Sigmoid colon (tissue), 7 donors: ENCODE measurements around the gene RING1. TPM values are rescaled to one million over a fixed set of nuclear protein-coding genes. Genes with fewer than 3 reads are reported as not detected.

Source experiments
- DNase-seq: peaks from one replicate; pipeline ENCODE4 v3.0.0-alpha.2; 2019
- H3K27ac ChIP-seq, 4 donors: fragments of 200-600 bp; sonication (generic); one replicate each; pipeline ENCODE4 v1.5.1; 2016 to 2019; ENCODE audit warnings: mild to moderate bottlenecking in 1 of 4
- H3K27me3 ChIP-seq, 3 donors: fragments of 200-600 bp; sonication (generic); one replicate each; pipeline ENCODE4 v1.5.1; 2019; ENCODE audit warnings: mild to moderate bottlenecking in 1 of 3
- H3K36me3 ChIP-seq, 4 donors: fragments of 200-600 bp; sonication (generic); one replicate each; pipeline ENCODE4 v1.5.1; 2016 to 2019
- H3K4me1 ChIP-seq, 4 donors: fragments of 200-600 bp; sonication (generic); one replicate each; pipeline ENCODE4 v1.5.1; 2017 to 2019
- H3K4me3 ChIP-seq, 4 donors: fragments of 200-600 bp; sonication (generic); one replicate each; pipeline ENCODE4 v1.5.1; 2017 to 2019; ENCODE audit warnings: mild to moderate bottlenecking in 2 of 4, moderate library complexity in 1 of 4
- H3K9me3 ChIP-seq, 4 donors: fragments of 200-600 bp in 3 of 4; sonication (generic) in 3 of 4; one replicate each; pipeline versions ENCODE4 v1.5.1 to v1.6.1; 2013 to 2019
- CTCF ChIP-seq, 4 experiments: fragments of 450-650 bp in 3 of 4; fragments of 200-600 bp in 1 of 4; IDR thresholded peaks; one replicate each; pipeline ENCODE4 v1.5.1; 2016 to 2019; ENCODE audit warnings: antibody characterized with exemption in 4 of 4, mild to moderate bottlenecking in 3 of 4, moderate library complexity in 2 of 4
- EP300 ChIP-seq, 4 donors: sonication (generic); formaldehyde crosslinking; IDR thresholded peaks; one replicate each; pipeline ENCODE4 v1.6.1; 2017; ENCODE audit warnings: antibody characterized with exemption in 4 of 4
- POLR2A ChIP-seq, 2 donors: fragments of 450-650 bp; IDR thresholded peaks; one replicate each; pipeline ENCODE4 v1.6.1; 2016; ENCODE audit warnings: antibody characterized with exemption in 2 of 2, mild to moderate bottlenecking in 2 of 2, moderate library complexity in 2 of 2
- POLR2AphosphoS5 ChIP-seq, 4 donors: sonication (generic); formaldehyde crosslinking; IDR thresholded peaks; one replicate each; pipeline ENCODE4 v1.6.1; 2017; ENCODE audit warnings: antibody characterized with exemption in 4 of 4
- WGBS, 2 donors: extraction: QIAGEN DNeasy Blood & Tissue Kit; methylation state at CpG; one replicate each; pipeline ENCODE4 v1.1.7; 2013; 5-methylcytosine and 5-hydroxymethylcytosine counted together
- intact Hi-C: fragments of 100-400 bp; cut with DNase I; formaldehyde crosslinking; loops from one replicate; pipeline ENCODE4 v1.15.1; 2023
- polyA plus RNA-seq, 3 donors: library from polyadenylated mRNA; stranded (reverse); fragments of 200-250 nt; gene quantifications; one replicate each; pipeline ENCODE4 v1.2.3, GENCODE V29; 2013
- total RNA-seq, 4 donors: library from RNA; depleted of rRNA; stranded (reverse); fragments of >200 nt; gene quantifications; one replicate each; pipeline ENCODE4 v1.1.0, GENCODE V29; 2016
- donor health status: healthy with polysubstance abuse.
- donor health status: Bipolar disorder and iron deficiency.
- donor health status: healthy.

RING1 gene
- total RNA-seq (10 to 100 TPM; 13.2 to 18.1 (median 17.1) TPM), polyA plus RNA-seq (10 to 100 TPM; 27.7 to 36.0 (median 32.7) TPM)

GRCh38 chr6:33208091-33208967 is at the start of gene RING1:
Gene RING1, plus strand, starts transcription at chr6:33208500. Its CDS starts 323 bp downstream, at chr6:33208823.
- peak; percentile 94 for DNase-seq
- peaks cover 0 to 48% (median 38%) of the 10 kb centered on the region in 4 donors for H3K4me1 ChIP-seq
- WGBS, 2 donors = 0 to 1% methylated on average over 85 to 86 of the region's 86 CpGs
- intact Hi-C loops = loop anchor here (2.0 to 10.0 kb wide), 4 partner anchors 40 to 1014 kb away; partner anchors contain the start of genes GPSM3, PBX2, PSMB9 and SYNGAP1
- peaks cover 7 to 32% (median 9%) of the 10 kb centered on the region in 4 donors for H3K36me3 ChIP-seq
- peak; percentile 99 to 100 (median 100) for TF ChIP-seq POLR2AphosphoS5 (IDR thresholded peaks at IDR 0.05)
- TF ChIP-seq POLR2A (IDR thresholded peaks at IDR 0.05) = peak; percentile 99
- TF ChIP-seq CTCF (IDR thresholded peaks at IDR 0.05) = no peak
- peak in 1 of 4 donors; percentile 57 for TF ChIP-seq EP300 (IDR thresholded peaks at IDR 0.05)
- no peaks in the 10 kb centered on the region for H3K9me3 ChIP-seq
- peak within 1 kb of the TSS; percentile 95 to 99 (median 96) for H3K27ac ChIP-seq
- H3K27me3 ChIP-seq = no peaks in the 10 kb centered on the region
- peak within 1 kb of the TSS; percentile 78 to 95 (median 94) for H3K4me3 ChIP-seq

- Histone ChIP-seq H3K27me3 (no peaks in the 10 kb centered on the region), H3K27ac (peak overlapping the region in 3 of 4 donors; percentile 78 to 90 (median 80)), H3K4me3 (no peak overlapping the region), H3K36me3 (no peaks in the 10 kb centered on the region), H3K9me3 (no peaks in the 10 kb centered on the region), H3K4me1 (peaks cover 0 to 21% (median 17%) of the 10 kb centered on the region in 4 donors)
- TF ChIP-seq EP300 (IDR thresholded peaks at IDR 0.05) = no peak
- TF ChIP-seq POLR2AphosphoS5 (IDR thresholded peaks at IDR 0.05) = no peak
- no peak for TF ChIP-seq CTCF (IDR thresholded peaks at IDR 0.05)
- intact Hi-C loops = loop anchor here (2.0 to 5.0 kb wide), 2 partner anchors 41 to 143 kb away; partner anchors contain the start of genes RXRB and SLC39A7
- DNase-seq = no peak
- 89 to 90% methylated on average over 11 of the region's 11 CpGs for WGBS, 2 donors
Observed at GRCh38 chr6:33160096-33160495, 48.2 kb upstream of the RING1 start.

- no peaks in the 10 kb centered on the region for H3K36me3 ChIP-seq
- peak overlapping the region; percentile 72 to 90 (median 79) for H3K27ac ChIP-seq
- H3K9me3 ChIP-seq = no peaks in the 10 kb centered on the region
- WGBS, 2 donors = 20 to 43% methylated on average over 13 of the region's 13 CpGs
- intact Hi-C loops = loop anchor here (1.0 to 5.0 kb wide), 3 partner anchors 40 to 144 kb away; partner anchors contain the start of genes RXRB and SLC39A7
- TF ChIP-seq POLR2AphosphoS5 (IDR thresholded peaks at IDR 0.05) = peak in 3 of 4 donors; percentile 39 to 46 (median 45)
- peak in 1 of 4 donors; percentile 33 for TF ChIP-seq EP300 (IDR thresholded peaks at IDR 0.05)
- no peak for TF ChIP-seq CTCF (IDR thresholded peaks at IDR 0.05)
- no peak for TF ChIP-seq POLR2A (IDR thresholded peaks at IDR 0.05)
- no peaks in the 10 kb centered on the region for H3K27me3 ChIP-seq
- H3K4me1 ChIP-seq = peaks cover 0 to 21% (median 17%) of the 10 kb centered on the region in 4 donors
- peak overlapping the region in 3 of 4 donors; percentile 44 to 58 (median 46) for H3K4me3 ChIP-seq
- DNase-seq = peak; percentile 90
Observed at GRCh38 chr6:33160728-33161344, 47.5 kb upstream of the RING1 start.

- TF ChIP-seq EP300 (IDR thresholded peaks at IDR 0.05) (no peak), CTCF (IDR thresholded peaks at IDR 0.05) (peak; percentile 87 to 94 (median 92)), POLR2AphosphoS5 (IDR thresholded peaks at IDR 0.05) (peak in 1 of 4 donors; percentile 2), POLR2A (IDR thresholded peaks at IDR 0.05) (no peak)
- Histone ChIP-seq H3K36me3 (no peaks in the 10 kb centered on the region), H3K4me3 (peak overlapping the region; percentile 40 to 58 (median 45)), H3K9me3 (no peaks in the 10 kb centered on the region), H3K27me3 (no peaks in the 10 kb centered on the region), H3K4me1 (peaks cover 0 to 21% (median 17%) of the 10 kb centered on the region in 4 donors), H3K27ac (peak overlapping the region; percentile 72 to 90 (median 79))
- DNase-seq = peak; percentile 89
- intact Hi-C loops = loop anchor here (1.0 to 5.0 kb wide), 3 partner anchors 39 to 144 kb away; partner anchors contain the start of genes RXRB and SLC39A7
- 5 to 9% methylated on average over 58 of the region's 58 CpGs for WGBS, 2 donors
Observed at GRCh38 chr6:33161354-33162331, 46.7 kb upstream of the RING1 start.
